OCI-LY3 (cell line): ENCODE data around the gene HMOX1.

Experiments
- CTCF ChIP-seq: fragments of 200-600, 300-600 bp; sonication (generic); IDR thresholded peaks from 2 replicates; pipeline ENCODE4 v1.5.1; 2014; ENCODE audit warnings: antibody characterized with exemption, low read length, low read depth
- EZH2phosphoT487 ChIP-seq: fragments of 200-600 bp; shearing (Covaris generic); IDR thresholded peaks from 2 replicates; pipeline ENCODE4 v1.6.1; 2018; ENCODE audit warnings: antibody characterized with exemption, mixed run types, low read depth

- TF ChIP-seq CTCF (no peak), EZH2phosphoT487 (no peak)
These were observed 38.5 kb upstream of the HMOX1 start for GRCh38 chr22:35342390-35342789.
